Stimulated activated CD4-positive, alpha-beta T cell treated with anti-CD3 and anti-CD28 coated beads, Interleukin-2, amount 100 ng/mL, for 4 hours (primary cell): ENCODE results near the gene OR14I1.
"Not testable (repeated sequence)": the region's sequence is repeated elsewhere in the genome, so short reads cannot be mapped to it uniquely, and the experiment has no call there.

ENCODE experiments used
- DNase-seq: peaks from one replicate; pipeline ENCODE4 v3.0.0-alpha.2; 2020; ENCODE audit warnings: low read depth

Gene OR14I1

GRCh38 chr1:248688527-248689298, 13.9 kb downstream of the OR14I1 start:
- DNase-seq, result no peak

GRCh38 chr1:248686815-248687214, 15.8 kb downstream of the OR14I1 start:
- DNase-seq, result no peak

GRCh38 chr1:248681651-248682050, 20.9 kb downstream of the OR14I1 start:
- no peak for DNase-seq

- DNase-seq, result no peak
Measured at GRCh38 chr1:248670003-248670402, 32.6 kb downstream of the OR14I1 start.

- not testable (repeated sequence) for DNase-seq
Measured at GRCh38 chr1:248663453-248664328, 38.9 kb downstream of the OR14I1 start.

GRCh38 chr1:248656797-248657196, 45.8 kb downstream of the OR14I1 start:
- not testable (repeated sequence) for DNase-seq

- not testable (repeated sequence) for DNase-seq
Measured at GRCh38 chr1:248655354-248655753, 47.2 kb downstream of the OR14I1 start, which contains the start of gene OR2T27. TSS of gene OR2T27 (minus strand) at chr1:248655528. CDS start at chr1:248650884, 4,644 bp downstream.
